Tibial nerve (tissue), 4 donors: ENCODE results near the gene TMEM218. TPM values are rescaled to one million over a fixed set of nuclear protein-coding genes. Genes with fewer than 3 reads are reported as not detected.

ENCODE experiments used
- DNase-seq, 2 donors: peaks; one replicate each; pipeline ENCODE4 v3.0.0-alpha.2; 2019; ENCODE audit warnings: low spot score in 2 of 2
- H3K27ac ChIP-seq, 4 donors: fragments of 200-600 bp; sonication (generic) in 3 of 4; one replicate each; pipeline ENCODE4 v1.5.1; 2017 to 2019; ENCODE audit warnings: mild to moderate bottlenecking in 1 of 4
- H3K27me3 ChIP-seq, 2 donors: fragments of 200-600 bp; sonication (generic) in 1 of 2; one replicate each; pipeline versions ENCODE4 v1.5.1 to v1.6.0; 2017 to 2019
- H3K36me3 ChIP-seq, 3 donors: fragments of 200-600 bp; sonication (generic); one replicate each; pipeline ENCODE4 v1.5.1; 2018 to 2019
- H3K4me1 ChIP-seq, 4 donors: fragments of 200-600 bp; sonication (generic) in 3 of 4; one replicate each; pipeline ENCODE4 v1.5.1; 2017 to 2019
- H3K4me3 ChIP-seq, 4 donors: fragments of 200-600 bp; sonication (generic) in 3 of 4; one replicate each; pipeline ENCODE4 v1.5.1; 2017 to 2019; ENCODE audit warnings: mild to moderate bottlenecking in 1 of 4, moderate library complexity in 1 of 4
- H3K9me3 ChIP-seq, 4 donors: fragments of 200-600 bp; sonication (generic) in 3 of 4; one replicate each; pipeline ENCODE4 v1.5.1; 2017 to 2019
- CTCF ChIP-seq, 5 experiments: fragments of 200-600 bp in 3 of 5; fragments of 450-650 bp in 2 of 5; sonication (generic) in 3 of 5; IDR thresholded peaks; one replicate each; pipeline ENCODE4 v1.5.1; 2016 to 2019; ENCODE audit warnings: antibody characterized with exemption in 5 of 5, mild to moderate bottlenecking in 3 of 5, moderate library complexity in 2 of 5
- EP300 ChIP-seq, 2 donors: sonication (generic); formaldehyde crosslinking; IDR thresholded peaks; one replicate each; pipeline ENCODE4 v1.6.1; 2017; ENCODE audit warnings: antibody characterized with exemption in 2 of 2, mild to moderate bottlenecking in 1 of 2
- POLR2A ChIP-seq, 2 donors: fragments of 450-650 bp; IDR thresholded peaks; one replicate each; pipeline ENCODE4 v1.6.1; 2017; ENCODE audit warnings: antibody characterized with exemption in 2 of 2, mild to moderate bottlenecking in 2 of 2, moderate library complexity in 2 of 2
- WGBS, 2 donors: methylation state at CpG; one replicate each; pipeline ENCODE4 v1.1.5; 2018; 5-methylcytosine and 5-hydroxymethylcytosine counted together
- total RNA-seq, 4 donors: library from RNA; depleted of rRNA; stranded (reverse); fragments of >200 nt; gene quantifications; one replicate each; pipeline ENCODE4 v1.1.0, GENCODE V29; 2016

The TMEM218 gene
- 10 to 100 TPM; 17.2 to 30.6 (median 20.7) TPM for total RNA-seq

GRCh38 chr11:125111343-125112207 is at the start of gene TMEM218:
Gene TMEM218, minus strand, starts transcription at chr11:125111626. Its CDS starts 9,385 bp downstream, at chr11:125102241.
- peak within 1 kb of the TSS; percentile 60 to 93 (median 74) for H3K4me3 ChIP-seq
- no peaks in the 10 kb centered on the region for H3K9me3 ChIP-seq
- TF ChIP-seq EP300 (IDR thresholded peaks at IDR 0.05): peak; percentile 63 to 85
- peak in 2 of 5 experiments; percentile 16 to 37 for TF ChIP-seq CTCF (IDR thresholded peaks at IDR 0.05)
- TF ChIP-seq POLR2A (IDR thresholded peaks at IDR 0.05): peak in 1 of 2 donors; percentile 21
- H3K27ac ChIP-seq: peak within 1 kb of the TSS; percentile 30 to 87 (median 72)
- peaks cover 0 to 7% of the 10 kb centered on the region in 2 donors for H3K27me3 ChIP-seq
- 6 to 7% methylated on average over 34 to 49 of the region's 49 CpGs for WGBS, 2 donors
- peaks cover 0 to 2% (median 0%) of the 10 kb centered on the region in 3 donors for H3K36me3 ChIP-seq
- peak; percentile 98 for DNase-seq
- peaks cover 0 to 9% (median 4%) of the 10 kb centered on the region in 4 donors for H3K4me1 ChIP-seq

- Histone ChIP-seq H3K4me3 (no peak overlapping the region), H3K9me3 (no peaks in the 10 kb centered on the region), H3K27ac (no peak overlapping the region), H3K36me3 (no peaks in the 10 kb centered on the region), H3K4me1 (peaks cover 0 to under 1% (median 0%) of the 10 kb centered on the region in 4 donors), H3K27me3 (peaks cover 0 to 4% of the 10 kb centered on the region in 2 donors)
- WGBS, 2 donors: 82 to 85% methylated on average over 10 of the region's 10 CpGs
- no peak for TF ChIP-seq CTCF (IDR thresholded peaks at IDR 0.05)
- TF ChIP-seq POLR2A (IDR thresholded peaks at IDR 0.05): no peak
- TF ChIP-seq EP300 (IDR thresholded peaks at IDR 0.05): no peak
- no peak for DNase-seq
Measured at GRCh38 chr11:125157953-125158680, 46.7 kb upstream of the TMEM218 start.

- H3K9me3 ChIP-seq: no peaks in the 10 kb centered on the region
- no peaks in the 10 kb centered on the region for H3K4me1 ChIP-seq
- 87 to 93% methylated on average over 6 of the region's 6 CpGs for WGBS, 2 donors
- no peaks in the 10 kb centered on the region for H3K36me3 ChIP-seq
- TF ChIP-seq CTCF (IDR thresholded peaks at IDR 0.05) (no peak), POLR2A (IDR thresholded peaks at IDR 0.05) (no peak), EP300 (IDR thresholded peaks at IDR 0.05) (no peak)
- no peak overlapping the region for H3K4me3 ChIP-seq
- H3K27ac ChIP-seq: no peak overlapping the region
- no peak for DNase-seq
- peaks cover 0 to 4% of the 10 kb centered on the region in 2 donors for H3K27me3 ChIP-seq
Measured at GRCh38 chr11:125157118-125157733, 45.8 kb upstream of the TMEM218 start.

- H3K4me1 ChIP-seq: no peaks in the 10 kb centered on the region
- H3K27ac ChIP-seq: no peak overlapping the region
- H3K9me3 ChIP-seq: peaks cover 0 to under 1% (median 0%) of the 10 kb centered on the region in 4 donors
- TF ChIP-seq POLR2A (IDR thresholded peaks at IDR 0.05) (no peak), CTCF (IDR thresholded peaks at IDR 0.05) (no peak), EP300 (IDR thresholded peaks at IDR 0.05) (no peak)
- H3K4me3 ChIP-seq: no peak overlapping the region
- H3K36me3 ChIP-seq: no peaks in the 10 kb centered on the region
- DNase-seq: no peak
- H3K27me3 ChIP-seq: peaks cover 0 to 4% of the 10 kb centered on the region in 2 donors
- WGBS, 2 donors: 72 to 78% methylated on average over 8 of the region's 8 CpGs
Measured at GRCh38 chr11:125156346-125157117, 45.1 kb upstream of the TMEM218 start.
